Trophoblast cell (in vitro differentiated cells and primary cell): ENCODE results near the gene GABRB2.

Source experiments
- DNase-seq, 2 donors: peaks; one replicate each; pipeline ENCODE4 v3.0.0-alpha.2; 2016
- H2AFZ ChIP-seq: 2 replicates; pipeline ENCODE4 v1.6.1; 2013; ENCODE audit warnings: low read length, moderate library complexity, mild to moderate bottlenecking; ENCODE audit not compliant: insufficient read depth, poor library complexity
- H2AK5ac ChIP-seq: 2 replicates; pipeline ENCODE4 v1.6.1; 2013; ENCODE audit warnings: mild to moderate bottlenecking, low read length
- H2BK120ac ChIP-seq: 2 replicates; pipeline ENCODE4 v1.6.1; 2013; ENCODE audit warnings: low read length, mild to moderate bottlenecking, moderate library complexity; ENCODE audit not compliant: insufficient read depth, poor library complexity
- H2BK12ac ChIP-seq: 2 replicates; pipeline ENCODE4 v1.6.1; 2013; ENCODE audit warnings: mild to moderate bottlenecking, low read length, moderate library complexity
- H2BK5ac ChIP-seq: 2 replicates; pipeline ENCODE4 v1.6.1; 2013; ENCODE audit warnings: low read length, low read depth, moderate library complexity, mild to moderate bottlenecking; ENCODE audit not compliant: poor library complexity
- H3K14ac ChIP-seq: 2 replicates; pipeline ENCODE4 v1.6.1; 2013; ENCODE audit warnings: mild to moderate bottlenecking, low read length
- H3K18ac ChIP-seq: 2 replicates; pipeline ENCODE4 v1.6.1; 2013; ENCODE audit warnings: mild to moderate bottlenecking, low read length
- H3K23ac ChIP-seq: 2 replicates; pipeline ENCODE4 v1.6.1; 2013; ENCODE audit warnings: low read length
- H3K27ac ChIP-seq: 2 replicates; pipeline ENCODE4 v1.5.1; 2013; ENCODE audit warnings: low read depth, mild to moderate bottlenecking, inconsistent platforms, low read length, moderate library complexity
- H3K27me3 ChIP-seq: 2 replicates; pipeline ENCODE4 v1.6.1; 2013; ENCODE audit warnings: inconsistent platforms, mild to moderate bottlenecking, low read length, moderate library complexity; ENCODE audit not compliant: insufficient read depth
- H3K36me3 ChIP-seq, 2 experiments: 1 replicate in 1 of 2; 2 replicates in 1 of 2; pipeline ENCODE4 v1.6.1; 2013; ENCODE audit warnings: low read length in 2 of 2, mild to moderate bottlenecking in 2 of 2, moderate library complexity in 1 of 2; ENCODE audit not compliant: insufficient read depth in 2 of 2, control insufficient read depth in 1 of 2
- H3K4ac ChIP-seq: 2 replicates; pipeline ENCODE4 v1.6.1; 2013; ENCODE audit warnings: low read depth, mild to moderate bottlenecking, low read length, moderate library complexity
- H3K4me1 ChIP-seq, 2 experiments: 1 replicate in 1 of 2; 2 replicates in 1 of 2; pipeline ENCODE4 v1.6.1; 2013; ENCODE audit warnings: low read length in 2 of 2, mild to moderate bottlenecking in 2 of 2, moderate library complexity in 1 of 2; ENCODE audit not compliant: insufficient read depth in 2 of 2, control insufficient read depth in 1 of 2
- H3K4me2 ChIP-seq: 2 replicates; pipeline ENCODE4 v1.6.1; 2013; ENCODE audit warnings: inconsistent platforms, mild to moderate bottlenecking, low read length, moderate library complexity
- H3K4me3 ChIP-seq: 2 replicates; pipeline ENCODE4 v1.5.1; 2013; ENCODE audit warnings: mild to moderate bottlenecking, low read depth, low read length, inconsistent platforms
- H3K79me1 ChIP-seq: one replicate; pipeline ENCODE4 v1.6.1; 2013; ENCODE audit warnings: low read length
- H3K79me2 ChIP-seq: 2 replicates; pipeline ENCODE4 v1.6.1; 2013; ENCODE audit warnings: low read length, mild to moderate bottlenecking; ENCODE audit not compliant: control insufficient read depth, insufficient read depth, poor library complexity
- H3K9ac ChIP-seq: 2 replicates; pipeline ENCODE4 v1.6.1; 2013; ENCODE audit warnings: mild to moderate bottlenecking, low read length
- H3K9me3 ChIP-seq: 2 replicates; pipeline ENCODE4 v1.6.1; 2013; ENCODE audit warnings: low read depth, mild to moderate bottlenecking, control low read depth, inconsistent platforms, low read length; ENCODE audit not compliant: insufficient read depth
- H4K12ac ChIP-seq: 2 replicates; pipeline ENCODE4 v1.6.1; 2013; ENCODE audit warnings: low read depth, mild to moderate bottlenecking, low read length, moderate library complexity
- H4K8ac ChIP-seq: 2 replicates; pipeline ENCODE4 v1.6.1; 2013; ENCODE audit warnings: low read depth, mild to moderate bottlenecking, low read length, moderate library complexity
- H4K91ac ChIP-seq: one replicate; pipeline ENCODE4 v1.6.1; 2013; ENCODE audit warnings: low read depth, mild to moderate bottlenecking, low read length, moderate library complexity
- WGBS: extraction: QIAGEN DNeasy Blood & Tissue Kit; methylation state at CpG from one replicate; pipeline ENCODE4 v1.1.7; 2013; ENCODE audit warnings: missing lambda C conversion rate; ENCODE audit not compliant: insufficient read length, insufficient coverage; ENCODE audit errors: extremely low coverage; 5-methylcytosine and 5-hydroxymethylcytosine counted together

Gene GABRB2

DNA sequence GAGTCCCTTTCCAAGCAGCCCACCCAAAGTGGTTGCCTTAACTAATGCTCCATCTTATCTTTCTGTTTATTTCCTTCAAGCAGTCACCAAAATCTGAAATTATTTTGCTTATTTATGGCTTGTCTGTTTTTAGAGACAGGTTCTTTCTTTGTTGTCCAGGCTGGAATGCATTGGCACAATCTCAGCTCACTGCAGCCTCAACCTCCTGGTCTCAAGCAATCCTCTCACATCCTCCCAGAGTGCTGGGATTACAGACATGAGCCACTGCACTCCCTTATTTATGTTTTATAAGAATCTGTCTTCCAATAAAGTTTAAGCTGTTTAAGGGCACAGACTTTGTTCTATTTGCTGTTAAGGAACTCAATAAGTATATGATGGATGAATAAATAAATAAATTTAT is 133.7 kb downstream of the GABRB2 start:
- H4K8ac ChIP-seq: no peak overlapping the region
- H2AFZ ChIP-seq: no peak overlapping the region
- H3K27me3 ChIP-seq: no peaks in the 10 kb centered on the region
- no peaks in the 10 kb centered on the region for H3K36me3 ChIP-seq
- no peak overlapping the region for H3K18ac ChIP-seq
- no peak overlapping the region for H3K23ac ChIP-seq
- no peaks in the 10 kb centered on the region for H3K79me1 ChIP-seq
- no peak overlapping the region for H3K4me3 ChIP-seq
- H2AK5ac ChIP-seq: no peak overlapping the region
- no peaks in the 10 kb centered on the region for H3K9me3 ChIP-seq
- H2BK5ac ChIP-seq: no peak overlapping the region
- H3K14ac ChIP-seq: no peak overlapping the region
- H3K9ac ChIP-seq: no peak overlapping the region
- no peak overlapping the region for H4K91ac ChIP-seq
- H2BK120ac ChIP-seq: no peak overlapping the region
- H3K4ac ChIP-seq: no peak overlapping the region
- H3K4me1 ChIP-seq: no peaks in the 10 kb centered on the region
- H3K4me2 ChIP-seq: no peak overlapping the region
- H4K12ac ChIP-seq: no peak overlapping the region
- no peaks in the 10 kb centered on the region for H3K79me2 ChIP-seq
- no peak overlapping the region for H3K27ac ChIP-seq
- DNase-seq: no peak
- no peak overlapping the region for H2BK12ac ChIP-seq

DNA sequence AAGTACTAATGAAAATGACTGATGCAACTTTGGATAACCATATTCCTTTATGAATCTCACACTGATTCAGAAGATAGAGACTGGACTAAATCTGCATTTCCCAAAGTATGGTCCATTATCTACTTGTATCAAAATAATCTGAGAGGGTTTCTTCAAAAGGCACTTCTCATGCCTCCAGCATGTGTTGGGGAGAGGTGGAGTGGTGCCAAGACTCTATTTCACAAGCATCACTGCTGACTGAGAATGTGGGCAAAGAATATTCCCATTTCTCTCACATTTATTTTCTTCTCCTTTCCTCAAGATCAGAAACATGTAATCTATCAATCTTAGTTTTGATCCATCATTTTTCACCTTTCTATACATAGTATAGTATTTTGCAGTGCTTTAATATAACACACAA is 135.4 kb downstream of the GABRB2 start:
- Histone ChIP-seq H3K4me2 (no peak overlapping the region), H3K18ac (no peak overlapping the region), H3K9ac (no peak overlapping the region), H3K14ac (no peak overlapping the region), H4K91ac (no peak overlapping the region), H3K23ac (no peak overlapping the region), H2BK120ac (no peak overlapping the region), H2BK5ac (no peak overlapping the region), H3K4ac (no peak overlapping the region), H4K8ac (no peak overlapping the region), H3K9me3 (no peaks in the 10 kb centered on the region), H3K27ac (no peak overlapping the region), H3K4me1 (no peaks in the 10 kb centered on the region), H3K79me1 (no peaks in the 10 kb centered on the region), H3K36me3 (no peaks in the 10 kb centered on the region), H3K27me3 (no peaks in the 10 kb centered on the region), H3K4me3 (no peak overlapping the region), H2AK5ac (no peak overlapping the region), H4K12ac (no peak overlapping the region), H3K79me2 (no peaks in the 10 kb centered on the region), H2BK12ac (no peak overlapping the region), H2AFZ (no peak overlapping the region)
- DNase-seq: no peak

DNA sequence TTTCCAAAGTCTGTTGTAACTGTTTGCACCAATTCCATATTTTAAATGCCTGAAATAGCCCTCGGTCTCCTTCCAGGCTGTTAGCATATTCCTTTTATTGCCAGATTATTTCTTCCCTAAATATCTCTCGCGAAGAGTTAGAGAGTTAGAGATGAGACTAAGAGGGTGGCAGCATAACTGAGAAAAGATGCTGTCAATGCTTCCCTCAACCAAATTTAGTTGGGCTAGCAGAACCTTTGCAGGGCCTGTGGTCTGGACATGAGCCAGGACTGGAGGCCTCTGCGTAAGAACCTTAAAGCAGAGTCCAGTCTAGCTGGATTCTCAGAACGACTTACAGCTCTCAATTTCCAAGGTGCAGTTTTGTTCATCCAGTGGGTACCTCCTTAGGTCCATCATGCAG is 135.9 kb downstream of the GABRB2 start:
- DNase-seq: peak in 1 of 2 donors; percentile 15
- H3K4ac ChIP-seq: no peak overlapping the region
- no peak overlapping the region for H2BK120ac ChIP-seq
- no peak overlapping the region for H2BK5ac ChIP-seq
- H3K4me1 ChIP-seq: no peaks in the 10 kb centered on the region
- no peak overlapping the region for H2BK12ac ChIP-seq
- no peak overlapping the region for H3K23ac ChIP-seq
- H3K9ac ChIP-seq: no peak overlapping the region
- H3K4me3 ChIP-seq: no peak overlapping the region
- no peaks in the 10 kb centered on the region for H3K79me2 ChIP-seq
- H3K27ac ChIP-seq: no peak overlapping the region
- no peak overlapping the region for H3K14ac ChIP-seq
- no peak overlapping the region for H3K18ac ChIP-seq
- no CpG with 5 or more reads among the region's 5 CpGs for WGBS
- no peaks in the 10 kb centered on the region for H3K9me3 ChIP-seq
- H4K8ac ChIP-seq: no peak overlapping the region
- no peak overlapping the region for H2AK5ac ChIP-seq
- no peak overlapping the region for H3K4me2 ChIP-seq
- no peak overlapping the region for H4K12ac ChIP-seq
- no peaks in the 10 kb centered on the region for H3K79me1 ChIP-seq
- H3K27me3 ChIP-seq: no peaks in the 10 kb centered on the region
- H2AFZ ChIP-seq: no peak overlapping the region
- H4K91ac ChIP-seq: no peak overlapping the region
- H3K36me3 ChIP-seq: no peaks in the 10 kb centered on the region

DNA sequence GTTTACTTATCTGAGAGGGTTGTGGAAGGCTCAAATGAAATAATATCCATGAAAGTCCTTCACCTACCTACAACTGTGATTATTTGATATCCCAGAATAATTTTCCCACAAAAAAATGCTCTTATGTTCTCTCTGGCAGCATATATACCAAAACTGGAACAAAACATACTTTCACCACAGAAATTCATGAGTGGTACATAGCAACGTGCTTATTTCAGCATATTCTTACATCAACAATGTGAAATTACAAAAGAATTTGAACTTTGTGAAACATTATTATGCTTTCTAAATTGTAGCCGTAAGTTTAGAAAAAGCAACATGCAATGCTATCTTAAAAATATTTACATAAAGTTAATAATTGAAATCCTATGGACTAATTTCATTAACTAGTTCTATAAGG is 137.1 kb downstream of the GABRB2 start:
- no peak overlapping the region for H3K4me2 ChIP-seq
- no CpG with 5 or more reads among the region's 2 CpGs for WGBS
- H3K18ac ChIP-seq: no peak overlapping the region
- no peaks in the 10 kb centered on the region for H3K27me3 ChIP-seq
- H3K79me1 ChIP-seq: no peaks in the 10 kb centered on the region
- no peak overlapping the region for H2BK120ac ChIP-seq
- H3K4me3 ChIP-seq: no peak overlapping the region
- peak in 1 of 2 donors; percentile 61 for DNase-seq
- no peak overlapping the region for H2BK12ac ChIP-seq
- H4K8ac ChIP-seq: no peak overlapping the region
- H3K36me3 ChIP-seq: no peaks in the 10 kb centered on the region
- no peak overlapping the region for H3K4ac ChIP-seq
- H3K23ac ChIP-seq: no peak overlapping the region
- no peaks in the 10 kb centered on the region for H3K79me2 ChIP-seq
- H3K9ac ChIP-seq: no peak overlapping the region
- no peak overlapping the region for H3K14ac ChIP-seq
- H4K91ac ChIP-seq: no peak overlapping the region
- no peak overlapping the region for H2AFZ ChIP-seq
- H2BK5ac ChIP-seq: no peak overlapping the region
- H4K12ac ChIP-seq: no peak overlapping the region
- no peak overlapping the region for H2AK5ac ChIP-seq
- H3K9me3 ChIP-seq: no peaks in the 10 kb centered on the region
- H3K4me1 ChIP-seq: no peaks in the 10 kb centered on the region
- no peak overlapping the region for H3K27ac ChIP-seq

DNA sequence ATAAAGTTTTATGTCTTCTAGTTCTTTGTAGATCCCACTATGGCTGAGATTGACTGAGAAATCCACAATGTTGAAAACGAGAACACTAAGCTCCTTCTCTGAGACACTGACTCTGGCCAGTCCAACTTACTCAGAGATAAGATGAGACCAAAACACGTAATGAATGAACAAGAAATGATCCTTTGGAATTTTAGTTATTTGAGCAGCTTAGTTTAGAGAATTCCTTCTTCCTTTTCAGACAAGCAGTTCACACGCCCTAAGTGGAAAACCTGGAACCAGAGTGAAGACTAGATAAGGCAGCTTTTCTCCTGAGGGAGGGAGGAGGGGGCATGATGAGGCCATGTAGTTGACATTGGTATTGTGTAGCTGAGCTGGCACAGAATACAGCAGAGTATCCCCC is 139.6 kb downstream of the GABRB2 start:
- Histone ChIP-seq H2BK120ac (no peak overlapping the region), H3K14ac (no peak overlapping the region), H3K4ac (no peak overlapping the region), H3K9ac (no peak overlapping the region), H4K8ac (no peak overlapping the region), H2BK12ac (no peak overlapping the region), H2BK5ac (no peak overlapping the region), H4K91ac (no peak overlapping the region), H3K27ac (no peak overlapping the region), H3K18ac (no peak overlapping the region), H3K4me1 (no peaks in the 10 kb centered on the region), H2AK5ac (no peak overlapping the region), H3K79me2 (no peaks in the 10 kb centered on the region), H3K4me2 (no peak overlapping the region), H3K27me3 (no peaks in the 10 kb centered on the region), H3K23ac (no peak overlapping the region), H2AFZ (no peak overlapping the region), H3K79me1 (no peaks in the 10 kb centered on the region), H3K4me3 (no peak overlapping the region), H3K9me3 (no peaks in the 10 kb centered on the region), H3K36me3 (no peaks in the 10 kb centered on the region), H4K12ac (no peak overlapping the region)
- DNase-seq: peak; percentile 22 to 75
- WGBS: no CpG with 5 or more reads among the region's 3 CpGs
